HFF-Myc (cell line): Measurements from ENCODE around the gene CORO1C.

Experiments
- DNase-seq: peaks from one replicate; pipeline ENCODE4 v3.0.0-alpha.2; 2011; ENCODE audit warnings: low read depth; ENCODE audit errors: extremely low read depth
- H3K4me3 ChIP-seq: replicated peaks from 2 replicates; pipeline ENCODE4 v1.5.1; 2011; ENCODE audit warnings: low read depth, mild to moderate bottlenecking, control low read depth, low read length
- CTCF ChIP-seq: IDR thresholded peaks from 2 replicates; pipeline ENCODE4 v1.5.1; 2012; ENCODE audit warnings: mild to moderate bottlenecking, low read depth, low read length, control low read depth; ENCODE audit errors: missing control alignments

Gene CORO1C

GRCh38 chr12:108638997-108639822 is 92.1 kb downstream of the CORO1C start:
- TF ChIP-seq CTCF: no peak
- no peak overlapping the region for H3K4me3 ChIP-seq
- no peak for DNase-seq

- TF ChIP-seq CTCF: no peak
- no peak overlapping the region for H3K4me3 ChIP-seq
- DNase-seq: no peak
Observed at GRCh38 chr12:108638141-108638827, 93.0 kb downstream of the CORO1C start.

GRCh38 chr12:108637222-108637971 is 93.9 kb downstream of the CORO1C start:
- no peak for TF ChIP-seq CTCF
- no peak overlapping the region for H3K4me3 ChIP-seq
- no peak for DNase-seq

GRCh38 chr12:108635997-108636808 is 95.1 kb downstream of the CORO1C start:
- no peak overlapping the region for H3K4me3 ChIP-seq
- TF ChIP-seq CTCF: no peak
- DNase-seq: no peak

- DNase-seq: no peak
- no peak overlapping the region for H3K4me3 ChIP-seq
- TF ChIP-seq CTCF: no peak
Observed at GRCh38 chr12:108635201-108635996, 95.9 kb downstream of the CORO1C start.
